SK-N-SH (cell line): Measurements from ENCODE around the gene CREB5.

Experiments used
- CTCF ChIP-seq: fragments of 200-600 bp; sonication (generic); IDR thresholded peaks from 2 replicates; pipeline ENCODE4 v1.6.1; 2017; ENCODE audit warnings: antibody characterized with exemption, mild to moderate bottlenecking, moderate library complexity
- GABPA ChIP-seq: IDR thresholded peaks from 2 replicates; pipeline ENCODE4 v1.4.0; 2012; ENCODE audit warnings: low read depth, mild to moderate bottlenecking
- POLR2AphosphoS5 ChIP-seq: IDR thresholded peaks from 2 replicates; pipeline ENCODE4 v1.6.1; 2012; ENCODE audit warnings: low read depth, low read length

GRCh38 chr7:28766359-28766758, 354.0 kb downstream of the CREB5 start:
- TF ChIP-seq CTCF (no peak), GABPA (no peak), POLR2AphosphoS5 (no peak)
